Measurements from ENCODE around the gene ZNF761.
A peak's percentile ranks its signal among the peaks of the same experiment; 100 is the strongest.
"Not testable (repeated sequence)": the region's sequence is repeated elsewhere in the genome, so short reads cannot be mapped to it uniquely, and the experiment has no call there.

Gene ZNF761

GRCh38 chr19:53431399-53432087 is at the start of gene ZNF761:
Gene ZNF761 (plus strand): TSS chr19:53431984. CDS start chr19:53447269, 15,285 bp downstream.
- DNase-seq: peak; percentile 87

DNA sequence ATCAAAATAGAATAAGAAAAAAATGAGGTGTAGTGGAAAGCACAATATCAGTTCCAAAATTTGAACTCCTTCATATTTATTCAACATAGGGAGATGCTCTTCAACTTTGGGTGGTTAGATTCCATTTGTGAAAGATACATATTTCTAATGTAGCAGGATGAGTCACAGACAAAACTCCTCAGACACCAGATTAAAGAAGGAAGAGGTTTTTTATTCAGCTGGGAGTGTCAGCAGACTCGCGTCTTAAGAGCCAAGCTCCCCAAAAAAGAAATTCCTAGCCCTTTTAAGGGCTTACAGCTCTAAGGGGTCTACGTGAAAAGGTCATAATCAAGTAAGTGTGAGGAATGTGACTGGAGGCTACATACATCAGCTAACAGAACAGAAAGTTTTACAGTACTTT is 43.6 kb upstream of the ZNF761 start:
- DNase-seq: no peak

DNA sequence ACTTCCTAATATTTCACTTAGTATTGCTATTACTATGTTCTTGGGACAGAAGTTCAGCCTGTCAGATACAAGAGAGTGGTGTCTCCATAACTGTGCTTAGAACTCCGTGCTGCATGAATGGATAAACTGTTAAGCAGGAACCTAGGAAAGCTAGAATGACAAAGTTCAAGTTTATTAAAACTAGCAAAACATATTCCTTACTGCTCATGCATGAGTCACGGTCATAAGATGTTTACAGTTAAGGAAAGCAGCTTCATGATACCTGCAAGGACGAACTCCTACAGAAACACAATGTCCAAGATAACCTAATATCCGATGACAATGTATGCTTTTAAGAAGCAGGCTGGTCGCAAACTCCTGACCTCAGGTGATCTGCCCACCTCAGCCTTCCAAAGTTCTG is 42.9 kb upstream of the ZNF761 start:
- DNase-seq: no peak

GRCh38 chr19:53389571-53389970 is 42.2 kb upstream of the ZNF761 start:
- no peak for DNase-seq

DNA sequence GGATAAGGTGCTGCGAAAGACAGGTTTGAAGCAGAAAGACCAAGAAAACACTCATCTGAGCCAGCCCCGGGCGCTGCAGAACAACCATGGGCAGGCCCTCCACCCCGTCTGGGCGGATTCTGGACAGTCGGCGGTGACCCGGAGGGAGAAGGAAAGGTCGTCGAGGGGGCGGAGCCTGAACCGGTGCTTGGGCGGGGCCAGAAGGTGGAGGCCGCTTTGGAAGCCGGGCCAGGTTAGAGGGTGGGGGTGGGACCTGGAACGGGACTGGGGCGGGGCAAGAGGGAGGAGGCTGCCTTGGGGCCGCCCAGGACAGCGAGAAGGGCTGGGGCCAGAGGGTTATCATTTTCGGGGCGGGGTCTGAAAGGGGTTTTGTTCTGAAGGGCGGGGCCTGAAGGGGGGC is 41.8 kb upstream of the ZNF761 start:
- no peak for DNase-seq

DNA sequence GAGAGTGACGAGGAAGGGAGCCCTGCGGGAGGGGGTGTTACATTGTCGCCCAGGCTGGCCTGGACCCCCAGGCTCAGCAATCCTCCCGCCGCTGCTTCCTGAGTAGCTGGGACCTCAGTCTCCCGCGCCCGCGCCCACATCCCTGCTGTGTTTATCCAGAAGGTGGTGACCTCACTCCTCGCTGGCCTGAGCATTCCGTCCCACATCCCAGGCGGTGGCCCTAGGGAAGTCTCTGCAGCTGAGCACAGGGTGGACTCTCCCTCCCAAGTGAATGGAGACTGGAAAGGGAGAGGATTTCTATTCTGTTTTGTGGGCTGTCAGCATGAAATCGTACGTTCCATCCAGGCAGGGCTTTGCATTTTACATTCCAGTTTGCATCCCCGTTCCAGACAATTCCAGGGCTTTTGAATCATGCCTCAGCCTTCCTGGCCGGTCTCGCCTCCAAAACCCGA is 37.2 kb upstream of the ZNF761 start:
- no peak for DNase-seq

DNA sequence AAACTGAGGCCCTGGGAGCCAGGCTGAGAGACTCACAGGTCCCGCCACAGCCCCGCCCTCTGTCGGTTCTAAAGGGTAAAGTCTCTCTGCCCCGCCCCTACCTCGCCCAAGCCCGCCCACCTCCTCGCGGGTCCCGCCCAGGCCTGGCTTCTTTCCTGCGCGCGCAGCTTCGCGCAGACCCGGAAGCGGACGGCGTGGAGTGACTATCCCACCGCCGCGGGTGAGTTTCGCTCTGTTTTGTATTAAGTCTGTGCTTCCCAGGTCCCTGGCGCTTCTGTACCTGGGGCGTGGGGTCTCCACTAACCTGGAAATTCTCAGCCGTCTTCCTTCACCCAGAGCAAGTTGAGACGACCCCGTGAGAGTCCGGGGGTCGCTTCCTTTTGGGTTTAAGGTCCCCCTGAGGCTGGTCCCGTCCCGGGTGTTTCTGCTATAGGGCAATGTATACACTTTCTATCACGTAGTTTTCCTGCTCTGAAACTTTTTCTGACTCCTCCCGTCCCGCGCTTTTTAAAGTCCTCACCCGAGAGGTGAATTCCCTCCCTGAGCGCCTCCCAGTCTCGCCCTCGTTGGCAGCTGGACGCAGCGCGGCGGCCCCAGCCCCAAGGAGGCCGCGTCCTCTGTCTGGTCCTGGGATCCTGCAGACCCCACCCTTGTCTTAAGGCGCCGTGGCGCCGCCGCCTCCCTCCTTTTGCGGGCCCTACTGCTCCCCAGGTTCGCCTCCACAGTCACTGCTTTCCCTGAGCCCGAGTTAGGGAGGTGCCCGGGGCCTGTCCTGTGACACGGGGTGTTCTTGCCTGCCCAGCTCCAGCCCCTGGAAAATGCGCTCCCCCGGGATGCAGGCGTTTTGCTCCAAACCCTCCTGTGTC is 36.6 kb upstream of the ZNF761 start, which contains the start of gene ZNF765:
ZNF765 (plus strand) TSS at position 176 of the 866 bp plus-strand sequence. CDS start 2,867 bp downstream, outside the sequence.
- DNase-seq: peak; percentile 75

DNA sequence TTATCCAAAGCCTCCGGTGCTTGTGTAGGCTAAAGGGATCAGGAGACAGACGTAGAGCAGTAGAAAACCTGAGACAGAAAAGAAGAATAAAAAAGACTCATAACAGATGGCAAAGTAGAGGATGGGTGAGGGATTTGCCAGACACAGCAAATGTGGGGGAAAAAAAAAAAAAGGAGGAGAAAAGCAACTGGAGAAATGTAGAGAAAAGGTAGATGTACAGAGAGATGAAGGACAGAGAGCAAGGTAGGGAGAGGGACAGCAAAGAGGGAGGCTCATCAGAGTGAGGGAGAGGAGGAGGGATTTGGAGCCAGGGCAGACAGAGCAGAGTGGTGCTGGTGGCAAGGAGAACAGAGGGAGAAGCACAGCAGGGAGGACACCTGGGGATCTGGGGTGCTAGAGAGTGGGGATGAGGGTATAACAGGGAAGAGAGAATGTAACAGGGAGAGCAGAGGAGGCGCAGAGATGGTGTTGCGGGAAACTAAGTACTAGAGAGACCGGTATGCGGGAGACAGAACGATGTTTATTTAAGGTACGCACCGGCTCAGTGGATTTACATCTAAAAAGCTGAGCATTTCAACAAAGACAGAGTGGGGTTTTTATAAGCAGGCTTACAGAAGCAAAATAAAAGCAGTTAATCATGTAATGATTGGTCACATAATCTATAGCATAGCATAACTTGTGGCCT is 35.8 kb upstream of the ZNF761 start:
- DNase-seq: not testable (repeated sequence)

DNA sequence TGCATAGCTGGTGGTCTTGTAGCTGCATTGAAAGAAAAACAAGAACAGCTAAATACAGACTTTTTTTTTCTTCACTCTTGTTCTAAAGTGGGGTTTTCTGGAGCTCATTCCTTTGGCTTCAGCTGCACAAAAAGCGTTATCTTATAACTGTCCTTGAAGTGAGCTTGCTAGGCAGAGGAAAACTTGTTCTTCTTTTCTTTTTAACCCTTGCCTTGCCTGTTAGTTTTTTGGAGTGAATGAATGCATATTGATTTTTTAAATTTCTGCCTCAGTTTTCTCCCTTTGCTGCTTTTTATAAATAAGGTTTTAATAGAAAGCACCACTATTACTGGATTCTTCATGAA is 35.3 kb upstream of the ZNF761 start:
- no peak for DNase-seq

GRCh38 chr19:53397918-53398317 is 33.9 kb upstream of the ZNF761 start:
- DNase-seq: not testable (repeated sequence)

DNA sequence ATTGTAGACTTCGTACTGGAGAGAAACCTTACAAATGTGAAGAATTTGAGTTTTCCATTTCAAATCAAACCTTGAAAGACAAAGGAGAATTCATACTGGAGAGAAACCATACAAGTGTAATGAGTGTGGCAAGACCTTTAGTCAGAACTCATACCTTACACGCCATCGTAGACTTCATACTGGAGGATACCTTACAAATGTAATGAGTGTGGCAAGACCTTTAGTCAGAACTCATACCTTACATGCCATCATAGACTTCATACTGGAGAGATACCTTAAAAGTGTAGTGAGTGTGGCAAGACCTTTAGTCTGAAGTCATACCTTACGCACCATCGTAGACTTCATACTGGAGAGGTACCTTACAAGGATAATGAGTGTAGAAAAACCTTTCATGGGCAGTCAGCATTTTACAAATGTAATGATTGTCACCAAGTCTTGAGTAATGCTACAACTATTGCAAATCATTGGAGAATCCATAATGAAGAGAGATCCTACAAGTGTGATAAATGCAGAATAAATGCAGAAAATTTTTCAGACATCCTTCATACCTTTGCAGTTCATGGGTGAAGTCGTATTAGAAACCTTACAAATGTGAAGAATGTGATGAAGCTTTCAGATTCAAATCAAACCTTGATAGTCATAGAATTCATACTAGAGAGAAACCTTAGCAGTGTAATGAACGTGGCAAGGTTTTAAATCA is 22.1 kb upstream of the ZNF761 start:
- DNase-seq: no peak

DNA sequence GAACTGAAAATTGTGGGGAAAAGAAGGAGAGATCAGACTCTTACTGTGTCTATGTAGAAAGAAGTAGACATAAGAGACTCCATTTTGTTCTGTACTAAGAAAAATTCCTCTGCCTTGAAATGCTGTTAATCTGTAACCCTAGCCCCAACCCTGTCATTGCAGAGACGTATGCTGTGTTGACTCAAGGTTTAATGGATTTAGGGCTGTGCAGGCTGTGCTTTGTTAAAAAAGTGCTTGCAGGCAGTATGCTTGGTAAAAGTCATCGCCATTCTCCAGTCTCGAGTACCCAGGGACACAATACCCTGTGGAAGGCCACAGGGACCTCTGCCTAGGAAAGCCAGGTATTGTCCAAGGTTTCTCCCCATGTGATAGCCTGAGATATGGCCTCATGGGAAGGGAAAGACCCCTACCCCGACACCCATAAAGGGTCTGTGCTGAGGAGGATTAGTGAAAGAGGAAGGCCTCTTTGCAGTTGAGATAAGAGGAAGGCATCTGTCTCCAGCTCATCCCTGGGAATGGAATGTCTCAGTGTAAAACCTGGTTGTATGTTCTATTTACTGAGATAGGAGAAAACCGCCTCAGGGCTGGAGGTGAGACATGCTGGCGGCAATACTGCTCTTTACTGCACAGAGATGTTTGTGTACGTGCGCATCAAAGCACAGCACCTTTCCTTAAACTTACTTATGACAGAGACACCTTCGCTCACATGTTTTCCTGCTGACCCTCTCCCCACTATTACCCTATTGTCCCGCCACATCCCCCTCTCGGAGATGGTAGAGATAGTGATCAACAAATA is 11.1 kb upstream of the ZNF761 start:
- not testable (repeated sequence) for DNase-seq

DNA sequence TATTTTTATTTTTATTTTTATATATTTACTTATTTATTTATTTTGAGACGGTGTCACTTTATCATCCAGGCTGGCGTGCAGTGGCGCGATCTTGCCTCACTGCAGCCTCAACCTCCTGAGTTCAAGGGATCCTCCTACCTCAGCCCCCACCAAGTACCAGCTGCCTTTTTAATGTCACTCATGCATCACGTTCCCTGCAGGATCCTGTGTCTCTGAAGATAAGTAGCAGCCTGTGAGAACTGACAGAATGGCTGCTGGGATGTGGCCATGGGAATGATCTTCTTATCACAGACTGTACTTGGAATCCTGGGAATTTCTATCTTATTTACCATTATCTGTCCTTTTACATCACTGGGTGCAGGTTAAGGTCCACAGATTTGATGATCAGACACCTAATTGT is 9.2 kb upstream of the ZNF761 start:
- no peak for DNase-seq

DNA sequence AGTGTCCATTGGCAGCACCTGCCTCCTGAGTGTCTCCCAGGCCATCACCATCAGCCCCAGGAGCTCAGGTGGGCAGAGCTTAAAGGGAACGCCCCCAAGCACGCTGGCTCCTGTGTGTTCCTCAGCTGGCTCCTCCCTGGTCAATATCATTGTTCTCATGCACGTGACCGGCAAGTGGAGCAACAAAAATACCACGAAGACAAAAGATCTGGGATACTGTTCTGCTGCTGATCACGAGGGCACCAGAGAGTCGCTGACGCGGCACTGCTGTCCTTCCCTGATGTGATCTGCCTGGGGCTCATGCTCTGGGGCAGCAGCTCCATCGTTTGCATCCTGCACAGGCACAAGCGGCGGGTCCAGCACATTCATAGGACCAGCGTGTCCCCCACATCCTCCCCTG is 8.7 kb upstream of the ZNF761 start:
- DNase-seq: not testable (repeated sequence)

DNA sequence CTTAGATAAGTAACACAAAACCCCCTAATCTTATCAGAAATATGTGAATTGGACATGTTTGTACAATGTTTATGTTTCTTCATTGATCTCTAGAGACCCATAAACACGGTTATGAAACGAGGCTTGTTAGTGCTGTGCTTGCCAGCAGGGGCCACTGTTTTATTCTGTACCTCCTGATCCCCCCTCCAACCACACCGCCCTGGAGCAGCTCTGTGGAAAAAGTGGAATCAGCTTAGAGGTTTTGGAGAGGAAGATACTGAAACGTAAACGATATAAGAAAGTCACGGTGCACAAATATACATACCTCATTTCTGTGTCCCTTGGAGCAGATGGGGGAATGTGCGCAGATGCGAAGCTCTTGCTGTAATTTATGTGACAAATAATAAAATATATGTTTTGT is 8.1 kb upstream of the ZNF761 start:
- DNase-seq: peak; percentile 1

DNA sequence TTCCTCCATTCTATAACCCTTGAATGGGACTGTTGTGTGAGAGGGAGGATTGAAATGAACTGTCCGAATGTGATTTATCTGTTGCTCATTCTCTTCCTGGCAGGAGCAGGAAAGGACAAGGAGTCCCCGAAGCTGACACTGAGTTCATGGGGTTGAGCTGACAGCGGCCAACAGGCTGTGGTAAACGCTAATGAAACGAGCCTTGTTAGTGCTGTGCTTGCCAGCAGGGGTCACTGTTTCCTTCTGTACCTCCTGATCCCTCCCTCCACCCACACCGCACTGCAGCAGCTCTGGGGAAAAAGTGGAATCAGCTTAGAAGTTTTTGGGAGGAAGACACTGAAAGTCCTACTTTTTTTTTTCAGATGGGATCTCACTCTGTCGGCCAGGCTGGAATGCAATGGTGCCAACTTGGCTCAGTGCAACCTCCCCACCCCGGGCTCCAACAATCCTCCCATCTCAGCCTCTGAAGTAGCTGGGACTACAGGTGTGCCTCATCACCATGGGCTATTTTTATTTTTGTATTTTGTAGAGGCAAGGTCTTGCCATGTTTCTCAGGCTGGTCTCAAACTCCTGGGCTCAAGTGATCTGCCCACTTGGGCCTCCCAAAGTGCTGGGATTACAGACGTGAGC is 6.7 kb upstream of the ZNF761 start:
- DNase-seq: no peak

DNA sequence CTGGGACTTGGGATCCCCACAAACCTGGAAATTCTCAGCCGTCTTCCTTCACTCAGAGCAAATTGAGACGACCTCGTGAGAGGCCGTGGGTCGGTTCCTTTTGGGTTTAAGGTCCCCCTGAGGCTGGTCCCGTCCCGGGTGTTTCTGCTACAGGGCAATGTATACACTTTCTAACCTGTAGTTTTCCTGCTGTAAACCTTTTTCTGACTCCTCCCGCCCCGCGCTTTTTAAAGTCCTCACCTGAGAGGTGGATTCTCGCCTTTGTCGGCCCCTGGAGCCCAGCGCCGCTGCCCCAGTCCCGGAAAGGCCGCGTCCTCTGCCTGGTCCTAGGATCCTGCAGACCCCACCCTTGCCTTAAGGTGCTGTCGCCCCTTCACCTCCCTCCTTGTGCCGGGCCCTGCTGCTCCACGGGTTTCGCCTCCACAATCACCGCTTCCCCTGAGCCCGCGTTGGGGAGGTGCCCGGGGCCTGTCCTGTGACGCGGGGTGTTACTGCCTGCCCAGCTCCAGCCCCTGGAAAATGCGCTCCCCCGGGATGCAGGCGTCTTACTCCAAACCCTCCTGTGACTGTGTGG is 391 bp downstream of the ZNF761 start:
- DNase-seq: peak; percentile 1

- not testable (repeated sequence) for DNase-seq
Measured at GRCh38 chr19:53443809-53444208, 12.0 kb downstream of the ZNF761 start.

- DNase-seq: not testable (repeated sequence)
Measured at GRCh38 chr19:53447196-53447595, 15.4 kb downstream of the ZNF761 start.

DNA sequence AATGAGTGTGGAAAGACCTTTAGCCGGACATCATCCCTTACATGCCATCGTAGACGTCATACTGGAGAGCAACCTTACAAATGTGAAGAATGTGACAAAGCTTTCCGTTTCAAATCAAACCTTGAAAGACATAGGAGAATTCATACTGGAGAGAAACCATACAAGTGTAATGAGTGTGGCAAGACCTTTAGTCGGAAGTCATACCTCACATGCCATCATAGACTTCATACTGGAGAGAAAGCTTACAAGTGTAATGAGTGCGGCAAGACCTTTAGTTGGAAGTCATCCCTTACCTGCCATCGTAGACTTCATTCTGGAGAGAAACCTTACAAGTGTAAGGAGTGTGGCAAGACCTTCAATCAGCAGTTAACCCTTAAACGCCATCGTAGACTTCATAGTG is 24.0 kb downstream of the ZNF761 start:
- no peak for DNase-seq

DNA sequence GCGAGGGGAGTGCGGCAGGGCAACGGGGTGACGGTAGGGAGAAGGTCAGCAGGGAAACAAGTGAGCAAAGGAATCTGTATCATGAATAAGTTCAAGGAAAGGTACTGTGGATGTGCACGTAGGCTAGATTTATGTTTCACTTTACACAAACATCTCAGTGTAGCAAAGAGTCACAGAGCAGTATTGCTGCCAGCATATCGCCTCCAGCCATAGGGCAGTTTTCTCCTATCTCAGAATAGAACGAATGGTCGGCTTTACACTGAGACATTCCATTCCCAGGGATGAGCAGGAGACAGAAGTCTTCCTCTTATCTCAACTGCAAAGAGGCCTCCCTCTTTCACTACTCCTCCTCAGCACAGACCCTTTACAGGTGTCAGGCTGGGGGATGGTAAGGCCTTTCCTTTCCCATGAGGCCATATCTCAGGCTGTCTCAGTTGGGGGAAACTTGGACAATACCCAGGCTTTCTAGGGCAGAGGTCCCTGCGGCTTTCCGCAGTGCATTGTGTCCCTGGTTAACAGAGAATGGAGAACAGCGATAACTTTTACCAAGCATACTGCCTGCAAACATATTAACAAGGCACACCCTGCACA is 28.4 kb downstream of the ZNF761 start:
- DNase-seq: not testable (repeated sequence)

Measured in DMS79 (cell line).